Mesenchymal stem cell (in vitro differentiated cells and primary cell): Measurements from ENCODE around the gene MINK1.

Experiments
- DNase-seq: peaks from one replicate; pipeline ENCODE4 v3.0.0-alpha.2; 2013
- H2AFZ ChIP-seq: one replicate; pipeline ENCODE4 v1.6.1; 2013; ENCODE audit warnings: low read depth, mild to moderate bottlenecking, control low read depth, inconsistent platforms, low read length, moderate library complexity
- H2AK5ac ChIP-seq: 2 replicates; pipeline ENCODE4 v1.6.1; 2013; ENCODE audit warnings: low read length, moderate library complexity, mild to moderate bottlenecking, inconsistent platforms; ENCODE audit not compliant: severe bottlenecking
- H2BK120ac ChIP-seq: one replicate; pipeline ENCODE4 v1.6.1; 2013; ENCODE audit warnings: low read depth, mild to moderate bottlenecking, inconsistent platforms, low read length, moderate library complexity
- H2BK12ac ChIP-seq, 2 experiments: one replicate each; pipeline ENCODE4 v1.6.1; 2013; ENCODE audit warnings: inconsistent platforms in 2 of 2, low read length in 2 of 2, mild to moderate bottlenecking in 2 of 2, moderate library complexity in 2 of 2, control low read depth in 1 of 2
- H2BK15ac ChIP-seq: one replicate; pipeline ENCODE4 v1.6.1; 2013; ENCODE audit warnings: mild to moderate bottlenecking, low read depth, inconsistent platforms; ENCODE audit not compliant: poor library complexity, severe bottlenecking
- H2BK5ac ChIP-seq: 2 replicates; pipeline ENCODE4 v1.6.1; 2013; ENCODE audit warnings: low read depth, mild to moderate bottlenecking, low read length, control low read depth, inconsistent platforms; ENCODE audit not compliant: poor library complexity, severe bottlenecking
- H3K14ac ChIP-seq, 2 experiments: one replicate each; pipeline ENCODE4 v1.6.1; 2013; ENCODE audit warnings: inconsistent platforms in 2 of 2, low read length in 2 of 2, control low read depth in 1 of 2, mild to moderate bottlenecking in 1 of 2, moderate library complexity in 1 of 2
- H3K18ac ChIP-seq, 2 experiments: one replicate each; pipeline ENCODE4 v1.6.1; 2013; ENCODE audit warnings: inconsistent platforms in 2 of 2, low read length in 2 of 2, control low read depth in 1 of 2, low read depth in 1 of 2, mild to moderate bottlenecking in 1 of 2
- H3K23ac ChIP-seq, 2 experiments: one replicate each; pipeline ENCODE4 v1.6.1; 2013; ENCODE audit warnings: inconsistent platforms in 2 of 2, low read length in 2 of 2, mild to moderate bottlenecking in 2 of 2, moderate library complexity in 2 of 2, control low read depth in 1 of 2
- H3K27ac ChIP-seq: 2 replicates; pipeline ENCODE4 v1.5.1; 2013; ENCODE audit warnings: mild to moderate bottlenecking, moderate library complexity, low read length, control low read depth, inconsistent platforms; ENCODE audit not compliant: poor library complexity, severe bottlenecking
- H3K27me3 ChIP-seq, 2 experiments: 2 replicates each; pipeline versions ENCODE4 v1.6.1 to v1.7.0; 2013; ENCODE audit warnings: low read length in 2 of 2, mild to moderate bottlenecking in 2 of 2, moderate library complexity in 2 of 2, control low read depth in 1 of 2, inconsistent platforms in 1 of 2; ENCODE audit not compliant: control insufficient read depth in 1 of 2, insufficient read depth in 1 of 2
- H3K36me3 ChIP-seq, 2 experiments: 2 replicates each; pipeline versions ENCODE4 v1.6.1 to v1.7.0; 2013; ENCODE audit warnings: low read length in 2 of 2, control low read depth in 1 of 2, inconsistent platforms in 1 of 2, low read depth in 1 of 2, mild to moderate bottlenecking in 1 of 2; ENCODE audit not compliant: insufficient read depth in 2 of 2, control insufficient read depth in 1 of 2
- H3K4ac ChIP-seq, 2 experiments: one replicate each; pipeline ENCODE4 v1.6.1; 2013; ENCODE audit warnings: inconsistent platforms in 2 of 2, low read length in 2 of 2, mild to moderate bottlenecking in 2 of 2, moderate library complexity in 2 of 2, control low read depth in 1 of 2, low read depth in 1 of 2
- H3K4me1 ChIP-seq: 2 replicates; pipeline ENCODE4 v1.6.1; 2013; ENCODE audit warnings: low read depth, low read length, control low read depth; ENCODE audit not compliant: control insufficient read depth, insufficient read depth
- H3K4me2 ChIP-seq: 2 replicates; pipeline ENCODE4 v1.6.1; 2013; ENCODE audit warnings: low read length, mild to moderate bottlenecking, inconsistent platforms; ENCODE audit not compliant: poor library complexity, severe bottlenecking
- H3K4me3 ChIP-seq, 2 experiments: 2 replicates each; pipeline versions ENCODE4 v1.5.1 to v1.7.0; 2013; ENCODE audit warnings: low read length in 2 of 2, mild to moderate bottlenecking in 2 of 2, control low read depth in 1 of 2, low read depth in 1 of 2; ENCODE audit not compliant: insufficient read depth in 1 of 2
- H3K79me1 ChIP-seq: replicated peaks from 2 replicates; pipeline ENCODE4 v1.6.1; 2013; ENCODE audit warnings: mild to moderate bottlenecking, control low read depth, low read length, inconsistent platforms; ENCODE audit not compliant: poor library complexity, severe bottlenecking
- H3K9ac ChIP-seq: 2 replicates; pipeline ENCODE4 v1.7.0; 2013; ENCODE audit warnings: mild to moderate bottlenecking, low read length, moderate library complexity
- H3K9me3 ChIP-seq: 2 replicates; pipeline ENCODE4 v1.7.0; 2013; ENCODE audit warnings: mild to moderate bottlenecking, low read length; ENCODE audit not compliant: control insufficient read depth
- H4K8ac ChIP-seq: one replicate; pipeline ENCODE4 v1.6.1; 2013; ENCODE audit warnings: inconsistent platforms, mild to moderate bottlenecking, low read length, moderate library complexity
- H4K91ac ChIP-seq: one replicate; pipeline ENCODE4 v1.6.1; 2013; ENCODE audit warnings: mild to moderate bottlenecking, low read length, inconsistent platforms
- WGBS: methylation state at CpG from one replicate; pipeline ENCODE4 v1.1.7; 2013; ENCODE audit warnings: mixed read lengths; 5-methylcytosine and 5-hydroxymethylcytosine counted together

The MINK1 gene

DNA sequence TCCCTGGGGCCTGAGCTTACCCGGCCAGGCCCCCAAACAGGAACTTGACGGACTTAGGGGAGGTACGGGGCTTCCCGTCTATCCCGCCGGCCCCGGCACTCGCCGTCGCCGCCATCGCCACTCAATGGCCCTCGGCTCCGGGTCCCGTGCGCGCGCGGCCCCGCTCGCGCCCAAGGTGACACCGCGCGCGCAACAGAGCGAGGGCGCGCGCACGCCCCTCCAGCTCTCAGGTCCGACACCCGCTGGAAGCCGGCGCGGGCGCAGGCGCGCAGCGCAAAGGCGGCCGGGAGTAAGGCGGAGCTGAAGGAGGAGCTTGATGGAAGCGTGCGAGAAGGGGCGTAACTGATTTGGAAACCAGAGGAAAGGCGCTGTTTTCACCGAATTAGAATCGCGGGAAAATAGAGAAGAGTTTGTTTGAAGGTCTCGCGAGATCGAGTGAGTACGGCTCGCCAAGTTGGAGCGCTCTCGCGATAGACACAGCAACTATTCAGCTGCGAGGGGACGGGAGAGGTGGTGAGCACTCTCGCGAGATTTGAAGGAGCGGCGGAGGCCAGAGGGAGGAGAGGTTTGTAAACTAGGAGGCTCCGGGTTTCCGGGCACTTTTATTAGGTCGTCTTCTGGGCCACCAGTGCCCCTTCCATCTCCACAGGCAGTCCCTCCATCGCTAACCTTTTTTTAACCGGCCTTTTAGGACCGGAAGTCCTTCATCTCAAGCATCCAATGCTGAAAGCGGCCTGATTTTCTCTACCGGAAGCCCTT, 106.8 kb downstream of the MINK1 start, which contains the start of the genes RNF167 and SLC25A11:
TSS of gene RNF167 (plus strand) at position 473 of the 759 bp plus-strand sequence. CDS start 642 bp downstream, outside the sequence.
TSS of gene SLC25A11 (minus strand) at position 251 of the 759 bp plus-strand sequence. CDS start at position 115, 136 bp downstream.
- H3K4ac ChIP-seq = peak within 1 kb of the TSS; percentile 95 to 96
- H3K18ac ChIP-seq = peak within 1 kb of the TSS; percentile 88 to 90
- peaks cover 25% of the 10 kb centered on the region for H3K79me1 ChIP-seq
- H2AK5ac ChIP-seq = peak within 1 kb of the TSS; percentile 79
- peak within 1 kb of the TSS; percentile 94 for H3K4me2 ChIP-seq
- H2BK120ac ChIP-seq = peak within 1 kb of the TSS; percentile 86
- no peak within 1 kb of the TSS for H2BK15ac ChIP-seq
- peak within 1 kb of the TSS; percentile 67 for H2BK5ac ChIP-seq
- peak within 1 kb of the TSS; percentile 98 for H3K27ac ChIP-seq
- H2AFZ ChIP-seq = peak within 1 kb of the TSS; percentile 57
- H3K9me3 ChIP-seq = no peaks in the 10 kb centered on the region
- H3K36me3 ChIP-seq = peaks cover 61 to 66% of the 10 kb centered on the region in 2 experiments
- peak within 1 kb of the TSS; percentile 86 to 90 for H3K14ac ChIP-seq
- H2BK12ac ChIP-seq = no peak within 1 kb of the TSS
- peak within 1 kb of the TSS; percentile 97 for H3K9ac ChIP-seq
- H4K8ac ChIP-seq = peak within 1 kb of the TSS; percentile 95
- H3K4me3 ChIP-seq = peak within 1 kb of the TSS; percentile 80 to 98
- H3K23ac ChIP-seq = peak within 1 kb of the TSS in 1 of 2 experiments; percentile 77
- peak within 1 kb of the TSS; percentile 94 for H4K91ac ChIP-seq
- under 1% methylated on average over 68 of the region's 72 CpGs for WGBS
- H3K4me1 ChIP-seq = peaks cover 32% of the 10 kb centered on the region
- H3K27me3 ChIP-seq = no peaks in the 10 kb centered on the region
- peak; percentile 100 for DNase-seq

DNA sequence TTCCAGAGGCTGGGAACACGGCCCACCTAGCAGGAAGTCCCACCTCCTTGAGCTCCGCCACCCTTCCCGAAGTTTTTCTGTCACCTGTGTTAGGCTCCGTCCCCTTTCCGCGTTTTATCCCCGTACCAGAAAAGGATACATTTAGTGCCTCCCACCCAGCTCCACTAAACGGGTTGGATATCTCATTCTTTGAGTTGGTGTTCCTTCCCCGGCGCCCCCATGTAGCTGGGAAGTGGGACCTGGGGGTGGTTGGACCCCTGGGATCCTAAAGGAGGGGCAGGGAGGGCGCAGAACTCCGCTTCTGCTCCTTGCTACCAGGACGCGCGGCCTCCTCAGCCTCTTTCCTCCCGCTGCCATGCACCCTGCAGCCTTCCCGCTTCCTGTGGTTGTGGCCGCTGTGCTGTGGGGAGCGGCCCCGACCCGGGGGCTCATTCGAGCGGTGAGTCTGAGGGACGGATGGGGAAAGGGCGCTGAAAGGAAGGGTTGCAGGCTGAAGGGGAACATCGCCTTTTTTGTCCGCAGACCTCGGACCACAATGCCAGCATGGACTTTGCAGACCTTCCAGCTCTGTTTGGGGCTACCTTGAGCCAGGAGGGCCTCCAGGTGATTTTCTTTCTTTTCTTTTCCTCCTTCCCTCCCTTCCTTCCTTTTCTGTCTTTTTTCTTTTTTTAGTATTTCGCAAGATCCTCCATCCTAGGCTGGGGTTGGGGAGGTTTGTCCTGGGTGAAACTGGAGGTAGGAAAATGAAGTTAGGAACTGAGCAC, 107.6 kb downstream of the MINK1 start:
- Histone ChIP-seq H2BK120ac (peak overlapping the region; percentile 64), H2AFZ (peak overlapping the region; percentile 46), H2BK12ac (no peak overlapping the region), H3K27ac (peak overlapping the region; percentile 98), H3K4me3 (peak overlapping the region; percentile 80 to 98), H3K23ac (peak overlapping the region in 1 of 2 experiments; percentile 75), H3K14ac (peak overlapping the region; percentile 86 to 90), H3K27me3 (no peaks in the 10 kb centered on the region), H4K91ac (peak overlapping the region; percentile 94), H3K79me1 (peaks cover 22% of the 10 kb centered on the region), H2BK5ac (peak overlapping the region; percentile 46), H4K8ac (peak overlapping the region; percentile 95), H2BK15ac (no peak overlapping the region), H3K36me3 (peaks cover 63 to 68% of the 10 kb centered on the region in 2 experiments), H3K4ac (peak overlapping the region; percentile 80 to 96), H3K18ac (peak overlapping the region; percentile 73 to 84), H3K9me3 (no peaks in the 10 kb centered on the region), H3K4me1 (peaks cover 37% of the 10 kb centered on the region), H3K4me2 (peak overlapping the region; percentile 94), H3K9ac (peak overlapping the region; percentile 97), H2AK5ac (peak overlapping the region; percentile 79)
- WGBS = 3% methylated on average over 19 of the region's 29 CpGs
- no peak for DNase-seq

DNA sequence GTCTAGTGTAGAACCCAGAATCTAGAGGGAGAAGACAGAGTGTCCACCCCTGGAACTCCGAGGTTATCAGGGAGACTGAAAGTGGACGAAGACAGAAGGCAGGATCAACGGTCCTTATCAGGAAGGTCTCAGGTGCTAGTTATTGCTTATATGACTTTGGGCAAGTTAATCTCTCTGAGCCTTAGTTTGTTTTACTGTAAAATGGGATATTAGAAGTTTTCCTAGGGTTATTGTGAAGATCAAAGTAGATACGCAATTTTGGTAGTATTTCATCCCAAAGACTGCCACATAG, 108.1 kb downstream of the MINK1 start:
- no peak overlapping the region for H4K91ac ChIP-seq
- peak overlapping the region; percentile 43 for H4K8ac ChIP-seq
- peak overlapping the region in 1 of 2 experiments; percentile 21 for H3K4ac ChIP-seq
- H3K27ac ChIP-seq = peak overlapping the region; percentile 98
- H3K14ac ChIP-seq = no peak overlapping the region
- H3K4me3 ChIP-seq = peak overlapping the region in 1 of 2 experiments; percentile 98
- no peak overlapping the region for H2BK120ac ChIP-seq
- H2BK5ac ChIP-seq = no peak overlapping the region
- DNase-seq = no peak
- H3K27me3 ChIP-seq = no peaks in the 10 kb centered on the region
- peaks cover 40% of the 10 kb centered on the region for H3K4me1 ChIP-seq
- peak overlapping the region; percentile 94 for H3K4me2 ChIP-seq
- peaks cover 21% of the 10 kb centered on the region for H3K79me1 ChIP-seq
- no peak overlapping the region for H2BK15ac ChIP-seq
- H3K9ac ChIP-seq = peak overlapping the region; percentile 97
- no peak overlapping the region for H2AFZ ChIP-seq
- no peaks in the 10 kb centered on the region for H3K9me3 ChIP-seq
- no peak overlapping the region for H3K23ac ChIP-seq
- H2AK5ac ChIP-seq = peak overlapping the region; percentile 58
- peaks cover 60 to 68% of the 10 kb centered on the region in 2 experiments for H3K36me3 ChIP-seq
- H2BK12ac ChIP-seq = no peak overlapping the region
- 59% methylated on average over 4 of the region's 4 CpGs for WGBS
- H3K18ac ChIP-seq = no peak overlapping the region
